DLD1 (cell line): ENCODE measurements around the gene PODNL1.

Experiments used
- in situ Hi-C: cut with HindIII; loops from 2 replicates; pipeline ENCODE4 v1.10.0; 2017; ENCODE audit warnings: low sequenced_read_pairs

PODNL1 gene

GRCh38 chr19:13899912-13900584, 38.2 kb downstream of the PODNL1 start:
- in situ Hi-C loops: loop anchor here (25.0 kb wide), 1 partner anchor 187 kb away; the partner anchor contains the start of genes C19orf67 and SAMD1

DNA sequence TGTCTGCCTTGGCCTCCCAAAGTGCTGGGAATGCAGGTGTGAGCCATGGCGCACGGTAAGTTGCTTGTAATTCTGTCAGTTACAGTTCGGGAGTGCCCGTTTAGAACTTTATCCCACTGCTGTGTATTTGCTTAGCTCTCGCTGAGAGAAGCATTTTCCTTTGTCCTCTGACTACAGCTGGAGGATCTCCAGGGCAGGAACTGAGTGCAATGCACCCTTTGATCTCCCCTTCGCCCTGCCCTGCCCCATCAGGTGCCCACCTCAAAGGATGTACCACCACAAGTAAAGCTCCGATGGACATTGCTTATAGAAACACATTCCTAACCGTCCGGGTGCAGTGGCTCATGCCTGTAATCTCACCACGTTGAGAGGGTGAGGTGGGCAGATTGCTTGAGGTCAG, 38.8 kb downstream of the PODNL1 start:
- in situ Hi-C loops: loop anchor here (25.0 kb wide), 1 partner anchor 188 kb away; the partner anchor contains the start of genes C19orf67 and SAMD1

DNA sequence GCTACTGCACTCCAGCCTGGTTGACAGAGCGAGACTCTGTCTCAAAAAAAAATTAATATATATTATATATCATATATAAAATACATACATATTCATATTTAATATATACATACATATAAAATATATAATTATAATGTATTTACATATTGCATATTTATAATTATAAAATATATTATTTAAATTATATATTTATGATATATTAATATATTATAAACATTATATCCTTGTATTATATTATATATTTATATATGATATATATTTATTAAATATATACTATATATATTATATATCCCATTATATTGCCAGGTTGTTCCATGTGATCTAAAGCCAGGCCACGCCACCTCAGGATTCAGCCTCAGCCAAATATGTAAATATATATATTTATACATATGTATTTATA, 42.0 kb downstream of the PODNL1 start:
- in situ Hi-C loops: loop anchor here (25.0 kb wide), 1 partner anchor 191 kb away; the partner anchor contains the start of genes C19orf67 and SAMD1

DNA sequence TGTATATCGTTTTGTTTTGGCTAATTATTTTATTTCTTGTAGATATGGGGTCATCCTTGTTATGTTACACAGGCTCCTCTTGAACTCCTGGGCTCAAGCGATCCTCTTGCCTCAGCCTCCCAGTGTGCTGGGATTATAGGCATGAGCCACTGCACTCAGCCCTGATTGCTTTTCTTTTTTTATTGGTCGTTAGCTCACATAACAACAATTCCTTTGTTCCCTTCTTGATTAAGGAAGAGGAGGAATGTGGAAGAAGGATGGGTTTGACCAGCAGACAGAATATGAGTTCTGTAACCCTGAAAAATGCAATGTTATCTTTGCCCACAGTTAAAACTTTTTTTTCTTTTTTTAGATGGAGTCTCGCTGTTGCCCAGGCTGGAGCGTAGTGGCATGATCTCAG, 43.7 kb downstream of the PODNL1 start:
- in situ Hi-C loops: loop anchor here (25.0 kb wide), 1 partner anchor 193 kb away; the partner anchor contains the start of genes C19orf67 and SAMD1

GRCh38 chr19:13892870-13893269, 45.3 kb downstream of the PODNL1 start:
- in situ Hi-C loops: loop anchor here (25.0 kb wide), 1 partner anchor 194 kb away; the partner anchor contains the start of genes C19orf67 and SAMD1

- in situ Hi-C loops: loop anchor here (25.0 kb wide), 1 partner anchor 197 kb away; the partner anchor contains the start of genes C19orf67 and SAMD1
Observed at GRCh38 chr19:13890136-13890535, 48.1 kb downstream of the PODNL1 start.

DNA sequence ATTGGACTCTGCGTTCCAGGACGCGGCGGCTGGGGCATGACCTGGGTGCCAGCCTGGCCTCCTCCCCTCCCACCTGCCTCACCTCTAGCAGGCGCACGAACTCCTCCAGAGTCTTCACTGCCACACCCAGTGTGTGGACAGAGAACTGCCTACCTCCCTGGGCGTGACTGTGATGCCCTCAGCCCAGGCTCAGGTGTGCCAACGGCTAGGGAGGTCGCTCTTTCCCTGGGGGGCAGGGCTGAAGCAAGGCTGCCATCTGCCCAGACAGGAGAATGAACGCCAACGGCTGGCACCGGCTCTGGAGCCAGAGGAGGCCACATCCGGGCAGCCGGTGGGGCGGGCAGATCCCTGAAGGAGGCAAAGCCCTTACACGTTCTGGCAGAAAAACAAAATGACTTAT, 49.9 kb downstream of the PODNL1 start:
- in situ Hi-C loops: loop anchor here (25.0 kb wide), 1 partner anchor 199 kb away; the partner anchor contains the start of genes C19orf67 and SAMD1

GRCh38 chr19:13887517-13887916, 50.7 kb downstream of the PODNL1 start:
- in situ Hi-C loops: loop anchor here (25.0 kb wide), 1 partner anchor 200 kb away; the partner anchor contains the start of genes C19orf67 and SAMD1

DNA sequence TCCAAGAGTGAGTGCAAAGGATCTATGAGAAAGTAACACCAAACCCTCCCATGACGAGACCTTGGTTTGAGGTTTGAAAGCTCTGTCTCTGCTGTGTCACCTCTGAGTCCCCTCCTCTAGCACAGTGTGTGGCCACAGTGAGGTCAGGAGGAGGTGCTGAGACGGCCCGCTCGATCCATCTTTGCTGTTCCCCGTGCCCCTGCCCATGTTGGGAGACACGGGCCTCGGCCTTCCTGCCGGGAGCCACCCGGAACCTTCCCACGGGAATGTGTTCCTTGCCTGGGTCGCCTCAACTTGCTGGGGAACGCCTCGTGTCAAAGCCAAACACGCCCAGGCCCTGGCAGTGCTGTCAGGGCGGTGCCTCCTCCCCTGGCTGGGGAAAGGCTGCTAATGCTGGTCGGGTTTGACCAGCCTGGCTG, 51.2 kb downstream of the PODNL1 start:
- in situ Hi-C loops: loop anchor here (25.0 kb wide), 1 partner anchor 200 kb away; the partner anchor contains the start of genes C19orf67 and SAMD1

DNA sequence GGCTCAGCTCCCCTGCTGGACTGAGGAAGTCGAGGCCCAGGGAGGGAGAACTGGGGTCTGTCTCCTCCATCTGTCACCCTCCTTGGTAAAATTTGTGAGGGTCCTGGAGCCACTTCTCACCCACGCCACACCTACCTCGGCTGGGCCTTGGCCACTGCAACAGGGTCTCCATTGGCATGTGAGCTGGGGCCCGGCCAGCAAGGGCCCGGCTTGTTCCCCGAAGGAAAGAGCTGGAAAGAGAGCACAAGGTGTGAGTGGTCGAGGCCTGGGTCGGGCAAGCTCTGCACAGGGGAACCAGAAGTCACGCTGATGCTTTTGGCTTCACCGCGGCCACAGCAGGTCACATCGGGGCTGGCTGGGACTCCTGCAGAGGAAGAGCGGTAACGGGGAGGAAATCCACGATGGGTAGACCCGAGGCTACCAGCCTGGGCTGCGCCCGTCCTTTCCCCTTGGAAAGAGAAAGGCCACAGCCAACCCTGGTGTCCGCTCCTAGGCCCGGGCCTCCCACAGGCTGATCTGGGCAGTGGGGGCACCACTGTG, 52.3 kb downstream of the PODNL1 start:
- in situ Hi-C loops: loop anchor here (25.0 kb wide), 1 partner anchor 201 kb away; the partner anchor contains the start of genes C19orf67 and SAMD1

DNA sequence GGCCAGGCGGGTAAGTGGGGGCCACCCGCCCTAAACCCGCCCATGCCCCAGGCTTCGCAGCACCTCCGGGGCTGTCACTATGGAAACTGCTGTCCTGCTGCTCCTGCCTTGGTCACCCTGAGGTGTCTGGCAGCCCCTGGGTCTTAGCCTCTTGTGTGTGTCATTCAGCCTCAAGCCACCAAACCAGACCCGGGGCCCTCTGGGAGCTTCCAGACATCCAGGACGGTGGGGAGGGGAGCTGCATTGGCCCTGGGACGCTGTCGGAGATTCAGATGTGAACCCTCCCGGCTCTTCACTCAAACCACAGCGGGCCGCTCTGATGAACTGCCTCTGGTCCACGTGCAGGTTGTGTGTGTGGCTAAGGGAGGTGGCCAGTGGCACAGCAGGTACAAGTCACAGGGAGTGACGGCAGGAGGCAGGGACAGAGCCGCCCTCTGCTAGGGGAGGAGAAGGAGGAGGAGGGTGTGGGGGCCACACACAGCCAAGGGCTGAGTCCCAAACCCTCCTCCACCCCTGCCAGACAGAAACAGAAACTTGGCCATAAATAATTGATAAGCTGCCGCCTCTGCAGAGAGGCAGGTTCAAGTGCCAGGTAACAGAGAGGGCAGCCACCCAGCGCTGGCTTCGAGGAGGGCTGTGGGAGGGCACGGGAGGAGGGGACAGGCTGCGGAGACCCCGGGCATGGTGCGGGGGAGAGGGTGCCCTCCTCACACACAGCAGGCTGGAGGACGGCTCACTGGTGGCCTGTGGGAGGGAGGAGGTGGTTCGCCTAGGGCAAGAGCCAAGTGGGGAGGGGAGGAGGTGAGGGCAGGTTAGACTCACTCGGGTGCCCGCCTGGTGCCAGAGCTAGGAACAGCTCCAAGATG, 53.3 kb downstream of the PODNL1 start:
- in situ Hi-C loops: loop anchor here (25.0 kb wide), 1 partner anchor 202 kb away; the partner anchor contains the start of genes C19orf67 and SAMD1

DNA sequence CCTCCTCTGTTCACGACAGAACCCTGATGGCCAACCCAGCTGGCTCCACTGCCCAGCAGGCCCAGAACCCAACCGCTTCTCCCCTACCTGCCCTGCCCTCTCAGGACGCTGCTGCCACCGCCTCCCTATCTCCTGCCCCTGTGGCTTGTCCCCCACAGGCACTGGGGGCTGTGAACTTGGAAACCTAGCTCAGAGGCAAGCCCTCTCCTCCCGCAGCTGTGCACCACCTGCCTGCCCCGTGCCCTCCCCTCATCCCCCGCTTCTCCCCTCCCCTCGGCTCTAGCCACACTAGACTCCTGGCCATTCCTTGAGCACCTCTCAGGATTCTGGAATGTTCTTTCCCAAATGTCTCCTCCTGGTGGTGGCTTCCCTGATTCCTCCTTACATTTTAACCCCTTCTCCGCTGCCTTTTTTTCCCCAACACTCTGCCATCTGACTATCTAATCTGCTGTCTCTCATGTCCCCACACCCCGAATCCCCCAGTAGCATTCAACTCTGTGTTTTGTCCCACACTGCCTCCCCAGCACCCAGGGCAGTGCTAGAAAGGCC, 54.6 kb downstream of the PODNL1 start:
- in situ Hi-C loops: loop anchor here (25.0 kb wide), 1 partner anchor 204 kb away; the partner anchor contains the start of genes C19orf67 and SAMD1

GRCh38 chr19:13882836-13883235, 55.4 kb downstream of the PODNL1 start:
- in situ Hi-C loops: loop anchor here (25.0 kb wide), 1 partner anchor 204 kb away; the partner anchor contains the start of genes C19orf67 and SAMD1

GRCh38 chr19:13882419-13882795, 55.8 kb downstream of the PODNL1 start:
- in situ Hi-C loops: loop anchor here (25.0 kb wide), 1 partner anchor 205 kb away; the partner anchor contains the start of genes C19orf67 and SAMD1

- in situ Hi-C loops: loop anchor here (25.0 kb wide), 1 partner anchor 205 kb away; the partner anchor contains the start of genes C19orf67 and SAMD1
Observed at GRCh38 chr19:13881692-13882418, 56.4 kb downstream of the PODNL1 start.

- in situ Hi-C loops: loop anchor here (25.0 kb wide), 1 partner anchor 206 kb away; the partner anchor contains the start of genes C19orf67 and SAMD1
Observed at GRCh38 chr19:13881251-13881691, 56.9 kb downstream of the PODNL1 start.
